Astrocyte (in vitro differentiated cells and primary cell): ENCODE results near the gene OSBPL1A. TPM values are rescaled to one million over a fixed set of nuclear protein-coding genes. Genes with fewer than 3 reads are reported as not detected.

ENCODE experiments used
- DNase-seq: peaks from one replicate; pipeline ENCODE4 v3.0.0-alpha.2; 2010; ENCODE audit warnings: low read depth
- FAIRE-seq: peaks from 2 replicates; lab custom pipeline; 2011; peaks lifted over from hg19 to GRCh38; lab: Jason Lieb, UNC
- H2AFZ ChIP-seq: 2 replicates; pipeline ENCODE4 v1.6.0; 2012; ENCODE audit warnings: low read depth, low read length, inconsistent platforms
- H3K27ac ChIP-seq: 2 replicates; pipeline ENCODE4 v1.5.1; 2011; ENCODE audit warnings: low read depth, low read length, inconsistent platforms
- H3K27me3 ChIP-seq: 2 replicates; pipeline ENCODE4 v1.6.0; 2011; ENCODE audit warnings: low read length, inconsistent platforms; ENCODE audit not compliant: insufficient read depth
- H3K36me3 ChIP-seq: 2 replicates; pipeline ENCODE4 v1.5.1; 2011; ENCODE audit warnings: low read length, inconsistent platforms; ENCODE audit not compliant: insufficient read depth
- H3K4me1 ChIP-seq: 2 replicates; pipeline ENCODE4 v1.5.1; 2011; ENCODE audit warnings: low read length, inconsistent platforms; ENCODE audit not compliant: insufficient read depth
- H3K4me2 ChIP-seq: 2 replicates; pipeline ENCODE4 v1.6.0; 2012; ENCODE audit warnings: low read length, inconsistent platforms
- H3K4me3 ChIP-seq: 2 replicates; pipeline ENCODE4 v1.5.1; 2011; ENCODE audit warnings: low read depth, mild to moderate bottlenecking, low read length, inconsistent platforms; ENCODE audit not compliant: insufficient read depth
- H3K79me2 ChIP-seq: 2 replicates; pipeline ENCODE4 v1.6.0; 2012; ENCODE audit warnings: mild to moderate bottlenecking, low read length, inconsistent platforms; ENCODE audit not compliant: insufficient read depth
- H3K9ac ChIP-seq: 2 replicates; pipeline ENCODE4 v1.6.0; 2012; ENCODE audit warnings: mild to moderate bottlenecking, low read length, inconsistent platforms
- H3K9me3 ChIP-seq: 2 replicates; pipeline ENCODE4 v1.5.1; 2012; ENCODE audit warnings: low read depth, mild to moderate bottlenecking, low read length, inconsistent platforms; ENCODE audit not compliant: insufficient read depth
- H4K20me1 ChIP-seq: 2 replicates; pipeline ENCODE4 v1.6.0; 2012; ENCODE audit warnings: low read length, inconsistent platforms; ENCODE audit not compliant: insufficient read depth
- H3K27ac Mint-ChIP-seq: one replicate; pipeline ENCODE4 v1.8.0; 2021; ENCODE audit warnings: mild to moderate bottlenecking, mixed read lengths; ENCODE audit not compliant: unreplicated experiment
- H3K27me3 Mint-ChIP-seq: one replicate; pipeline ENCODE4 v1.8.0; 2021; ENCODE audit warnings: low read depth, mixed read lengths; ENCODE audit not compliant: unreplicated experiment
- H3K36me3 Mint-ChIP-seq: one replicate; pipeline ENCODE4 v1.8.0; 2021; ENCODE audit warnings: low read depth, mixed read lengths; ENCODE audit not compliant: unreplicated experiment
- H3K4me1 Mint-ChIP-seq: one replicate; pipeline ENCODE4 v1.8.0; 2021; ENCODE audit warnings: low read depth, mixed read lengths; ENCODE audit not compliant: unreplicated experiment
- H3K4me3 Mint-ChIP-seq: one replicate; pipeline ENCODE4 v1.8.0; 2021; ENCODE audit warnings: mild to moderate bottlenecking, moderate library complexity, mixed read lengths; ENCODE audit not compliant: unreplicated experiment
- H3K9me3 Mint-ChIP-seq: one replicate; pipeline ENCODE4 v1.8.0; 2021; ENCODE audit warnings: mild to moderate bottlenecking, mixed read lengths; ENCODE audit not compliant: unreplicated experiment
- EZH2 ChIP-seq: IDR thresholded peaks from 2 replicates; pipeline ENCODE4 v1.6.1; 2012; ENCODE audit warnings: mild to moderate bottlenecking, low read length, inconsistent platforms; ENCODE audit not compliant: insufficient read depth
- total RNA-seq: library from RNA; stranded (reverse); gene quantifications from 2 replicates; pipeline ENCODE4 v1.2.1, GENCODE V29; 2021
- TF ChIP-seq, protein P1 (sequence below): IDR thresholded peaks from 2 replicates; pipeline ENCODE4 v1.5.1; 2011; ENCODE audit warnings: low read depth, mild to moderate bottlenecking, inconsistent platforms, low read length, moderate library complexity; ENCODE audit not compliant: insufficient read depth

OSBPL1A gene
- total RNA-seq, 1 donor from 2014 or later, result 27.7 TPM

DNA sequence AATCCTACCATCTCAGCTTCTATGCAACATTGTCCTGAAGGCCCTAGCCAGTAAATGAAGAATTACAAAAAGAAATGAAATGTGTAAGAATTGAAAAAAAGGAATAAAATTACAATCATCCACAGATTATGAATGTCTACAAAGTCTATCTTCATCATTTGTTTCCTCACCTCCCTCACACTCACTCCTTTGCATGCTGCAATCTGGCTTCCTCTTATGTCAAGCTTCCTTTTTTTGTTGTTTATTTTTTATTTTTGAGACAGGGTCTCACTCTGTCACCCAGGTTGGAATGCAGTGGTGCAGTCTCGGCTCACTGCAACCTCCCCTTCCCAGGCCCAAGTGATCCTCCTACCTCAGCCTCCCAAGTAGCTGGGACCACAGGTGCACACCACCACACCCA, 129.7 kb downstream of the OSBPL1A start:
- Histone ChIP-seq H4K20me1 (peaks cover 5% of the 10 kb centered on the region), H3K9me3 (no peaks in the 10 kb centered on the region), H3K36me3 (no peaks in the 10 kb centered on the region), H3K4me1 (peaks cover 10% of the 10 kb centered on the region), H3K27me3 (no peaks in the 10 kb centered on the region), H3K79me2 (peaks cover 34% of the 10 kb centered on the region), H3K9ac (no peak overlapping the region), H2AFZ (no peak overlapping the region), H3K4me3 (no peak overlapping the region), H3K4me2 (no peak overlapping the region), H3K27ac (no peak overlapping the region)
- no peak for DNase-seq
- Mint-ChIP-seq H3K4me3 (no peak overlapping the region), H3K36me3 (peaks cover 2% of the 10 kb centered on the region), H3K4me1 (no peaks in the 10 kb centered on the region), H3K9me3 (no peaks in the 10 kb centered on the region), H3K27me3 (no peaks in the 10 kb centered on the region), H3K27ac (no peak overlapping the region)
- TF ChIP-seq EZH2, result no peak
- TF ChIP-seq, protein P1, sequence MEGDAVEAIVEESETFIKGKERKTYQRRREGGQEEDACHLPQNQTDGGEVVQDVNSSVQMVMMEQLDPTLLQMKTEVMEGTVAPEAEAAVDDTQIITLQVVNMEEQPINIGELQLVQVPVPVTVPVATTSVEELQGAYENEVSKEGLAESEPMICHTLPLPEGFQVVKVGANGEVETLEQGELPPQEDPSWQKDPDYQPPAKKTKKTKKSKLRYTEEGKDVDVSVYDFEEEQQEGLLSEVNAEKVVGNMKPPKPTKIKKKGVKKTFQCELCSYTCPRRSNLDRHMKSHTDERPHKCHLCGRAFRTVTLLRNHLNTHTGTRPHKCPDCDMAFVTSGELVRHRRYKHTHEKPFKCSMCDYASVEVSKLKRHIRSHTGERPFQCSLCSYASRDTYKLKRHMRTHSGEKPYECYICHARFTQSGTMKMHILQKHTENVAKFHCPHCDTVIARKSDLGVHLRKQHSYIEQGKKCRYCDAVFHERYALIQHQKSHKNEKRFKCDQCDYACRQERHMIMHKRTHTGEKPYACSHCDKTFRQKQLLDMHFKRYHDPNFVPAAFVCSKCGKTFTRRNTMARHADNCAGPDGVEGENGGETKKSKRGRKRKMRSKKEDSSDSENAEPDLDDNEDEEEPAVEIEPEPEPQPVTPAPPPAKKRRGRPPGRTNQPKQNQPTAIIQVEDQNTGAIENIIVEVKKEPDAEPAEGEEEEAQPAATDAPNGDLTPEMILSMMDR, result no peak
- FAIRE-seq, result no peak

DNA sequence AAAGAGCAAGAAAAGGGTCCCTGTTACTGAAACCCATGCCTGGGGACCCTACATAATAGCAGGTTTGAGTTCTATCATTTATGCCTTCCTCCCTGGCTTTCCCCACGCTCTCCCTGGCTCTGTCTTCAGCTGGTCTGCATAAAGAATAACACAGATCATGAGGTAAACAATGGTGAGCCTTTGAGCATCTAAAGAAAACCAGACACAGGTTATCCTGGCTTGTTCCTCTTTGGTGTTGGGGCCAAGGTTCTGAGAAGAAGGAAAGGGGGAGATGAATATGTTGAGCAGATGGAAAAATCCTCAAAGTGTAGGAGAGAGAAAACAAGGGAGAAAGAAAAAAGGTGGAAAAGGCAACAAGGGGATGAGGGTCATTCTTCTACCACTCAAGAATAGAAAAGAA, 131.5 kb downstream of the OSBPL1A start:
- Histone ChIP-seq H3K9me3 (no peaks in the 10 kb centered on the region), H3K27ac (no peak overlapping the region), H3K4me2 (no peak overlapping the region), H3K4me3 (no peak overlapping the region), H3K4me1 (peaks cover 6% of the 10 kb centered on the region), H2AFZ (no peak overlapping the region), H3K36me3 (no peaks in the 10 kb centered on the region), H3K27me3 (no peaks in the 10 kb centered on the region), H3K79me2 (peaks cover 34% of the 10 kb centered on the region), H4K20me1 (peaks cover 5% of the 10 kb centered on the region), H3K9ac (no peak overlapping the region)
- peaks cover 10% of the 10 kb centered on the region for H3K4me1 Mint-ChIP-seq
- TF ChIP-seq EZH2, result no peak
- TF ChIP-seq, protein P1, result no peak
- H3K27me3 Mint-ChIP-seq, result no peaks in the 10 kb centered on the region
- no peak for DNase-seq
- no peak overlapping the region for H3K27ac Mint-ChIP-seq
- H3K4me3 Mint-ChIP-seq, result no peak overlapping the region
- no peak for FAIRE-seq
- H3K36me3 Mint-ChIP-seq, result peaks cover 2% of the 10 kb centered on the region
- H3K9me3 Mint-ChIP-seq, result no peaks in the 10 kb centered on the region

- H3K27ac Mint-ChIP-seq, result no peak overlapping the region
- peaks cover 5% of the 10 kb centered on the region for H3K4me1 ChIP-seq
- peaks cover 33% of the 10 kb centered on the region for H3K79me2 ChIP-seq
- H4K20me1 ChIP-seq, result peaks cover 5% of the 10 kb centered on the region
- TF ChIP-seq, protein P1, result no peak
- TF ChIP-seq EZH2, result no peak
- H3K4me3 ChIP-seq, result no peak overlapping the region
- H3K27me3 ChIP-seq, result no peaks in the 10 kb centered on the region
- FAIRE-seq, result no peak
- no peak overlapping the region for H3K4me2 ChIP-seq
- H3K4me1 Mint-ChIP-seq, result peaks cover 11% of the 10 kb centered on the region
- no peak overlapping the region for H3K9ac ChIP-seq
- peaks cover 2% of the 10 kb centered on the region for H3K36me3 Mint-ChIP-seq
- H3K9me3 Mint-ChIP-seq, result no peaks in the 10 kb centered on the region
- no peak overlapping the region for H2AFZ ChIP-seq
- H3K4me3 Mint-ChIP-seq, result no peak overlapping the region
- no peaks in the 10 kb centered on the region for H3K27me3 Mint-ChIP-seq
- DNase-seq, result no peak
- H3K9me3 ChIP-seq, result no peaks in the 10 kb centered on the region
- no peaks in the 10 kb centered on the region for H3K36me3 ChIP-seq
- no peak overlapping the region for H3K27ac ChIP-seq
Measured at GRCh38 chr18:24265502-24266064, 132.0 kb downstream of the OSBPL1A start.
